ENCODE results near the gene CNKSR1.

CNKSR1 gene

DNA sequence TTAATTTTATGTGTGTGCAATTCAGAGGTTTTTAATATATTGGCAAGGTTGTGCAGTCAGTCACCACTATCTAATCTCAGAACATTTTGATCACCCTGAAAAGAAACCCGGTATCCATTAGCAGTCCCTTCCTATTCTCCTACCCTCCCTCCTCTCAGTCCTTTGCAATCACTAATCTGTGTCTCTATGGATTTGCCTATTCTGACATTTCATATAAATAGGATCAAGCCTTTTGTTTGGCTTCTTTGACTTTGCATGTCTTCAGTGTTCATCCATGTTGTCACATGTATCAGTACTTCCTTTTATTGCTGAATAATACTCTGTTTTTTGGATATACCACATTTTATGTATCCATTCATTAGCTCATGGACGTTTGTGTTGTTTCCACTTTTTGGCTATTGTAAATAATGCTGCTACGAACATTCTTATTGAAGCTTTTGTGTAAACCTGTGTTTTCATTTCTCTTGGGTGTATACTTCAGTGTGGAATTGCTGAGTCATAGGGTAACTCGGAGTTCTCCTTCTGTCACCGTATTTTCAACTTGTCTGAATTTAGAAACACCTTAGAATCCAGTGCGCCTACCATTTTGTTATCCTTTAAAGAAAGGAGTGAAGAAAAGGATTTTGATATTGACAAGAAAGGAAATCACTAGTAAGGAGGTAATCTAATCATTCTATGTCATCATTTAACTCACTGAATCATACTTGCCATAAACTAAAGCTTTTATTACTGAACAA lies 60.1 kb downstream of the CNKSR1 start:
- Mint-ChIP-seq H3K27me3 (ENCODE audit: low read depth) (peaks cover 2% of the 10 kb centered on the region), H3K27ac (no peak overlapping the region), H3K4me3 (peak overlapping the region; percentile 44 to 67 (median 53)), H3K9me3 (no peaks in the 10 kb centered on the region), H3K36me3 (ENCODE audit: low read depth) (no peaks in the 10 kb centered on the region), H3K4me1 (peaks cover 19% of the 10 kb centered on the region)
- TF ChIP-seq, protein P1, sequence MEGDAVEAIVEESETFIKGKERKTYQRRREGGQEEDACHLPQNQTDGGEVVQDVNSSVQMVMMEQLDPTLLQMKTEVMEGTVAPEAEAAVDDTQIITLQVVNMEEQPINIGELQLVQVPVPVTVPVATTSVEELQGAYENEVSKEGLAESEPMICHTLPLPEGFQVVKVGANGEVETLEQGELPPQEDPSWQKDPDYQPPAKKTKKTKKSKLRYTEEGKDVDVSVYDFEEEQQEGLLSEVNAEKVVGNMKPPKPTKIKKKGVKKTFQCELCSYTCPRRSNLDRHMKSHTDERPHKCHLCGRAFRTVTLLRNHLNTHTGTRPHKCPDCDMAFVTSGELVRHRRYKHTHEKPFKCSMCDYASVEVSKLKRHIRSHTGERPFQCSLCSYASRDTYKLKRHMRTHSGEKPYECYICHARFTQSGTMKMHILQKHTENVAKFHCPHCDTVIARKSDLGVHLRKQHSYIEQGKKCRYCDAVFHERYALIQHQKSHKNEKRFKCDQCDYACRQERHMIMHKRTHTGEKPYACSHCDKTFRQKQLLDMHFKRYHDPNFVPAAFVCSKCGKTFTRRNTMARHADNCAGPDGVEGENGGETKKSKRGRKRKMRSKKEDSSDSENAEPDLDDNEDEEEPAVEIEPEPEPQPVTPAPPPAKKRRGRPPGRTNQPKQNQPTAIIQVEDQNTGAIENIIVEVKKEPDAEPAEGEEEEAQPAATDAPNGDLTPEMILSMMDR (IDR thresholded peaks at IDR 0.05; ENCODE audit: unreplicated experiment in 3 of 3), result no peak

All from nephron (organoid).